Neural cell (in vitro differentiated cells): ENCODE measurements around the gene OSBPL8. TPM values are rescaled to one million over a fixed set of nuclear protein-coding genes. Genes with fewer than 3 reads are reported as not detected.

Source experiments
- H2AFZ ChIP-seq: fragments of 200-600, 300-800 bp; sonication (generic), shearing (Covaris generic); 2 replicates; pipeline ENCODE4 v1.6.0; 2014; ENCODE audit warnings: low read depth, mild to moderate bottlenecking, antibody characterized with exemption, low read length, moderate library complexity
- H3F3A ChIP-seq: fragments of 200-600 bp; shearing (Covaris generic); 2 replicates; pipeline ENCODE4 v1.6.1; 2016; ENCODE audit warnings: mild to moderate bottlenecking, moderate library complexity, mixed read lengths, antibody characterized with exemption, low read length; ENCODE audit not compliant: insufficient read depth, poor library complexity, severe bottlenecking
- H3K27ac ChIP-seq: fragments of 200-600, 300-800 bp; sonication (generic), shearing (Covaris generic); 2 replicates; pipeline ENCODE4 v1.5.1; 2014; ENCODE audit warnings: mild to moderate bottlenecking, low read length, moderate library complexity
- H3K27me3 ChIP-seq: fragments of 300-800, 200-600 bp; sonication (generic), shearing (Covaris generic); 2 replicates; pipeline ENCODE4 v1.6.0; 2014; ENCODE audit warnings: mild to moderate bottlenecking, low read depth, low read length, moderate library complexity; ENCODE audit not compliant: insufficient read depth
- H3K36me3 ChIP-seq: fragments of 300-800, 200-600 bp; sonication (generic), shearing (Covaris generic); 2 replicates; pipeline ENCODE4 v1.5.1; 2014; ENCODE audit warnings: mild to moderate bottlenecking, antibody characterized with exemption, low read length, moderate library complexity; ENCODE audit not compliant: insufficient read depth
- H3K4me2 ChIP-seq: fragments of 300-800, 200-600 bp; sonication (generic), shearing (Covaris generic); 2 replicates; pipeline ENCODE4 v1.6.0; 2014; ENCODE audit warnings: mild to moderate bottlenecking, low read length
- H3K4me3 ChIP-seq: fragments of 300-800, 200-600 bp; sonication (generic), shearing (Covaris generic); 2 replicates; pipeline ENCODE4 v1.5.1; 2014; ENCODE audit warnings: mild to moderate bottlenecking, low read length, moderate library complexity
- H3K79me2 ChIP-seq: fragments of 200-600 bp; shearing (Covaris generic); replicated peaks from 2 replicates; pipeline ENCODE4 v1.6.0; 2014; ENCODE audit warnings: mild to moderate bottlenecking, low read length, moderate library complexity; ENCODE audit not compliant: insufficient read depth
- H3K9ac ChIP-seq: fragments of 300-800, 200-600 bp; sonication (generic), shearing (Covaris generic); 2 replicates; pipeline ENCODE4 v1.6.1; 2016; ENCODE audit warnings: mild to moderate bottlenecking, low read length, mixed read lengths
- H3K9me2 ChIP-seq: fragments of 200-600 bp; shearing (Covaris generic); 2 replicates; pipeline ENCODE4 v1.6.1; 2016; ENCODE audit warnings: mild to moderate bottlenecking, low read length, mixed read lengths; ENCODE audit not compliant: insufficient read depth
- H3K9me3 ChIP-seq: fragments of 200-600, 300-800 bp; sonication (generic), shearing (Covaris generic); 2 replicates; pipeline ENCODE4 v1.6.1; 2016; ENCODE audit warnings: mild to moderate bottlenecking, mixed run types, low read length, moderate library complexity, mixed read lengths
- H4K20me1 ChIP-seq: fragments of 200-600 bp; shearing (Covaris generic); 2 replicates; pipeline ENCODE4 v1.6.1; 2016; ENCODE audit warnings: mild to moderate bottlenecking, mixed run types; ENCODE audit not compliant: insufficient read depth
- EP300 ChIP-seq: fragments of 450-650 bp; conservative IDR thresholded peaks from 2 replicates; pipeline ENCODE4 v1.6.1; 2014; ENCODE audit warnings: antibody characterized with exemption, mild to moderate bottlenecking, moderate library complexity; ENCODE audit not compliant: poor library complexity, severe bottlenecking
- EZH2 ChIP-seq: fragments of 200-600, 300-800 bp; shearing (Covaris generic), sonication (generic); IDR thresholded peaks from 2 replicates; pipeline ENCODE4 v1.6.1; 2014; ENCODE audit warnings: antibody characterized with exemption, low read length, borderline replicate concordance, mild to moderate bottlenecking; ENCODE audit not compliant: insufficient read depth, poor library complexity, severe bottlenecking
- MXI1 ChIP-seq: fragments of 450-650 bp; conservative IDR thresholded peaks from 2 replicates; pipeline ENCODE4 v1.6.1; 2014; ENCODE audit warnings: antibody characterized with exemption, mild to moderate bottlenecking; ENCODE audit not compliant: poor library complexity, severe bottlenecking
- POLR2AphosphoS5 ChIP-seq: IDR thresholded peaks from 2 replicates; pipeline ENCODE4 v1.6.1; 2012
- RAD21 ChIP-seq: fragments of 450-650 bp; conservative IDR thresholded peaks from 2 replicates; pipeline ENCODE4 v1.6.1; 2014; ENCODE audit warnings: antibody characterized with exemption, mild to moderate bottlenecking, moderate library complexity
- SMC3 ChIP-seq: fragments of 450-650 bp; conservative IDR thresholded peaks from 2 replicates; pipeline ENCODE4 v1.6.1; 2014; ENCODE audit warnings: antibody characterized with exemption, mild to moderate bottlenecking, moderate library complexity; ENCODE audit not compliant: poor library complexity
- TAF1 ChIP-seq: IDR thresholded peaks from 2 replicates; pipeline ENCODE4 v1.6.1; 2012; ENCODE audit warnings: low read depth
- polyA plus RNA-seq: library from polyadenylated mRNA; depleted of rRNA; stranded (reverse); fragments of >200 nt; gene quantifications from 2 replicates; pipeline ENCODE4 v1.2.3, GENCODE V29; 2014
- TF ChIP-seq, protein P1 (sequence below): IDR thresholded peaks from 2 replicates; pipeline ENCODE4 v1.6.1; 2012; ENCODE audit warnings: borderline replicate concordance
- TF ChIP-seq, protein P2 (sequence below): fragments of 450-650 bp; IDR thresholded peaks from 2 replicates; pipeline ENCODE4 v1.5.1; 2014; ENCODE audit warnings: antibody characterized with exemption, mild to moderate bottlenecking, moderate library complexity; ENCODE audit not compliant: poor library complexity, severe bottlenecking

OSBPL8 gene
- polyA plus RNA-seq, 1 donor from 2014 or later = 126 TPM

DNA sequence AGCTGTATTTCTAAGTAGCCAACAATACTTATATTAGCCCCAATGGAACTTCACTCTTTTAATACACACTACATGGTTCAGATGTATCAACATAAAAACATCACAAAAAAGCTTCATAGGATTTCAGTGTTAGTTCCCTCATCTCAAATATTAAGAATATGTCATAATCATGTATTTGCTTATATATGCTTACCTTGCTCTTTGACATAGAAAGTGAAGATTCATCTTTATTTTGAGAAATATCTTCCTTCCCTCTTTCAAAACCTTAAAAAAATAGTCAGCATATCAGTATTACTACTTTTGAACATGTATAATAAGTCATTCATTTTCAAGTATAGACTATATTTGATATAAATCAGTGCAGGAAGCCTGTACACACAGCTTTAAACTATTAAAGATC lies 149.2 kb downstream of the OSBPL8 start:
- H3K9ac ChIP-seq = no peak overlapping the region
- no peaks in the 10 kb centered on the region for H3K9me2 ChIP-seq
- TF ChIP-seq EZH2 (no peak), RAD21 (no peak), TAF1 (no peak), EP300 (no peak), POLR2AphosphoS5 (no peak), MXI1 (no peak), SMC3 (no peak)
- TF ChIP-seq, protein P1, sequence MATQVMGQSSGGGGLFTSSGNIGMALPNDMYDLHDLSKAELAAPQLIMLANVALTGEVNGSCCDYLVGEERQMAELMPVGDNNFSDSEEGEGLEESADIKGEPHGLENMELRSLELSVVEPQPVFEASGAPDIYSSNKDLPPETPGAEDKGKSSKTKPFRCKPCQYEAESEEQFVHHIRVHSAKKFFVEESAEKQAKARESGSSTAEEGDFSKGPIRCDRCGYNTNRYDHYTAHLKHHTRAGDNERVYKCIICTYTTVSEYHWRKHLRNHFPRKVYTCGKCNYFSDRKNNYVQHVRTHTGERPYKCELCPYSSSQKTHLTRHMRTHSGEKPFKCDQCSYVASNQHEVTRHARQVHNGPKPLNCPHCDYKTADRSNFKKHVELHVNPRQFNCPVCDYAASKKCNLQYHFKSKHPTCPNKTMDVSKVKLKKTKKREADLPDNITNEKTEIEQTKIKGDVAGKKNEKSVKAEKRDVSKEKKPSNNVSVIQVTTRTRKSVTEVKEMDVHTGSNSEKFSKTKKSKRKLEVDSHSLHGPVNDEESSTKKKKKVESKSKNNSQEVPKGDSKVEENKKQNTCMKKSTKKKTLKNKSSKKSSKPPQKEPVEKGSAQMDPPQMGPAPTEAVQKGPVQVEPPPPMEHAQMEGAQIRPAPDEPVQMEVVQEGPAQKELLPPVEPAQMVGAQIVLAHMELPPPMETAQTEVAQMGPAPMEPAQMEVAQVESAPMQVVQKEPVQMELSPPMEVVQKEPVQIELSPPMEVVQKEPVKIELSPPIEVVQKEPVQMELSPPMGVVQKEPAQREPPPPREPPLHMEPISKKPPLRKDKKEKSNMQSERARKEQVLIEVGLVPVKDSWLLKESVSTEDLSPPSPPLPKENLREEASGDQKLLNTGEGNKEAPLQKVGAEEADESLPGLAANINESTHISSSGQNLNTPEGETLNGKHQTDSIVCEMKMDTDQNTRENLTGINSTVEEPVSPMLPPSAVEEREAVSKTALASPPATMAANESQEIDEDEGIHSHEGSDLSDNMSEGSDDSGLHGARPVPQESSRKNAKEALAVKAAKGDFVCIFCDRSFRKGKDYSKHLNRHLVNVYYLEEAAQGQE = no peak
- TF ChIP-seq, protein P2, sequence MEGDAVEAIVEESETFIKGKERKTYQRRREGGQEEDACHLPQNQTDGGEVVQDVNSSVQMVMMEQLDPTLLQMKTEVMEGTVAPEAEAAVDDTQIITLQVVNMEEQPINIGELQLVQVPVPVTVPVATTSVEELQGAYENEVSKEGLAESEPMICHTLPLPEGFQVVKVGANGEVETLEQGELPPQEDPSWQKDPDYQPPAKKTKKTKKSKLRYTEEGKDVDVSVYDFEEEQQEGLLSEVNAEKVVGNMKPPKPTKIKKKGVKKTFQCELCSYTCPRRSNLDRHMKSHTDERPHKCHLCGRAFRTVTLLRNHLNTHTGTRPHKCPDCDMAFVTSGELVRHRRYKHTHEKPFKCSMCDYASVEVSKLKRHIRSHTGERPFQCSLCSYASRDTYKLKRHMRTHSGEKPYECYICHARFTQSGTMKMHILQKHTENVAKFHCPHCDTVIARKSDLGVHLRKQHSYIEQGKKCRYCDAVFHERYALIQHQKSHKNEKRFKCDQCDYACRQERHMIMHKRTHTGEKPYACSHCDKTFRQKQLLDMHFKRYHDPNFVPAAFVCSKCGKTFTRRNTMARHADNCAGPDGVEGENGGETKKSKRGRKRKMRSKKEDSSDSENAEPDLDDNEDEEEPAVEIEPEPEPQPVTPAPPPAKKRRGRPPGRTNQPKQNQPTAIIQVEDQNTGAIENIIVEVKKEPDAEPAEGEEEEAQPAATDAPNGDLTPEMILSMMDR = no peak
- H3K27ac ChIP-seq = no peak overlapping the region
- no peaks in the 10 kb centered on the region for H3K27me3 ChIP-seq
- no peak overlapping the region for H2AFZ ChIP-seq
- H3K79me2 ChIP-seq = peaks cover 5% of the 10 kb centered on the region
- no peak overlapping the region for H3K4me2 ChIP-seq
- no peak overlapping the region for H3K4me3 ChIP-seq
- no peaks in the 10 kb centered on the region for H4K20me1 ChIP-seq
- H3F3A ChIP-seq = no peaks in the 10 kb centered on the region
- no peaks in the 10 kb centered on the region for H3K9me3 ChIP-seq
- no peaks in the 10 kb centered on the region for H3K36me3 ChIP-seq

DNA sequence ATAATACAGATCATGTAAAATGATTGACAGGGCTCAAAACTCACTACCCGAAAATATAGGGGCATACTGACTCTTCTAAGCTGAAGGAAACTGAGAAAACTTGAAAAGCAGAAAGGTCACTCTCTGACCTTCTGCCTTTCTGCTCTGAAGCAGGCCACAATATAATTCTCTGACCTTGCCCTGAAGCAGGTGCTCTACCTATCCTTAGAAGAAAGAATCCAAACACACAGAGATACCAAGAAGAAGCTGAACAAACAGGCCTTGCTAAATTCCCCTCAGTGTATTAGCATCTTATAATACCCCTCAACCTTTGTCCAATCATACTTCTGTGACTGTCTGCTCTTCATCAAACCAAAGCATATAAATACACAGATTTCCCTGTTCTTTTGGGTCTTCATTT lies 150.5 kb downstream of the OSBPL8 start:
- no peak overlapping the region for H3K9ac ChIP-seq
- H3K4me2 ChIP-seq = no peak overlapping the region
- H3K9me3 ChIP-seq = no peaks in the 10 kb centered on the region
- no peak overlapping the region for H3K4me3 ChIP-seq
- peaks cover 5% of the 10 kb centered on the region for H3K79me2 ChIP-seq
- no peaks in the 10 kb centered on the region for H3K36me3 ChIP-seq
- H4K20me1 ChIP-seq = no peaks in the 10 kb centered on the region
- no peak overlapping the region for H2AFZ ChIP-seq
- H3F3A ChIP-seq = no peaks in the 10 kb centered on the region
- H3K9me2 ChIP-seq = no peaks in the 10 kb centered on the region
- H3K27me3 ChIP-seq = no peaks in the 10 kb centered on the region
- H3K27ac ChIP-seq = no peak overlapping the region
- TF ChIP-seq EP300 (no peak), EZH2 (no peak), SMC3 (no peak), MXI1 (no peak), TAF1 (no peak), RAD21 (no peak), POLR2AphosphoS5 (no peak)
- TF ChIP-seq, protein P2 = no peak
- TF ChIP-seq, protein P1 = no peak
